Measurements from ENCODE around the gene ADGRG3.
"Not testable (repeated sequence)": the region's sequence is repeated elsewhere in the genome, so short reads cannot be mapped to it uniquely, and the experiment has no call there.

Gene ADGRG3

GRCh38 chr16:57723170-57723569 is 55.1 kb downstream of the ADGRG3 start:
- no peak for DNase-seq

DNA sequence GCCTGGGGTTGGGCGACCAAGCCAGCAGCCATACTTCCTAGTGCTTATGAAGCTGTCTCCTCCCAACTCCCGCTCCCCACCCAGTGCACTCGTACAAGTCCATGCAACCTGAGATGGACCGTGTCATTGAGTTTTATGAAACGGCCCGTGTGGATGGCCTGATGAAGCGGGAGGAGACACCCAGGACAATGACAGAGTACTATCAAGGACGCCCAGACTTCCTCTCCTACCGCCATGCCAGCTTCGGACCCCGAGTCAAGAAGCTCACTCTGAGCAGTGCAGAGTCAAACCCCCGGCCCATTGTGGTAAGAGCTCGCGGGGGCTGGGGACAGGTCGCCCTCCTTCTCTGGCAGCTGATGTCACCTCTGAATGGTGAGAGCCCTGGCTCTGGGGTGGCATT is 56.4 kb downstream of the ADGRG3 start:
- no peak for DNase-seq

- no peak for DNase-seq
These were observed 57.0 kb downstream of the ADGRG3 start for GRCh38 chr16:57725151-57725550.

DNA sequence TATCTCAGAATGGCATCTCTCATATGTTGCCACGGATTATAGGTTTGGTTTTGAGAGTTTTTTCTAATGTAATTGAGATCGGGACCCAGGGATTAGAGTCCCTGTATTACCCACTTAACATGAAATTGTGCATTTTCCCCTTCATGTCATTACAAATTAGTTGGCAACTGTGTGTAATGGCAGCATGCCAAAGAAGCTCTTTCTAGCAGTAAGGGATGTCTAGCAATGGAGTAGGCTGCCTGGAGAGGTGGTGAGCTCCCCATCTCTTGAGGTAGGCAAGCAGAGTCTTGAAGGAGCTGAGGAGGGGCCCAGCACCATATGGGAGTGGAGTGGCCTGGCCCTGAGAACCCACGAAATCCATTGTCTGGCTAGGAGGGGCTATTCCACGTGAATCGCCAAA is 57.4 kb downstream of the ADGRG3 start:
- DNase-seq, result no peak

- no peak for DNase-seq
These were observed 57.9 kb downstream of the ADGRG3 start for GRCh38 chr16:57725976-57726375.

GRCh38 chr16:57726433-57726947 is 58.4 kb downstream of the ADGRG3 start:
- no peak for DNase-seq

- no peak for DNase-seq
These were observed 59.5 kb downstream of the ADGRG3 start for GRCh38 chr16:57727610-57728009.

DNA sequence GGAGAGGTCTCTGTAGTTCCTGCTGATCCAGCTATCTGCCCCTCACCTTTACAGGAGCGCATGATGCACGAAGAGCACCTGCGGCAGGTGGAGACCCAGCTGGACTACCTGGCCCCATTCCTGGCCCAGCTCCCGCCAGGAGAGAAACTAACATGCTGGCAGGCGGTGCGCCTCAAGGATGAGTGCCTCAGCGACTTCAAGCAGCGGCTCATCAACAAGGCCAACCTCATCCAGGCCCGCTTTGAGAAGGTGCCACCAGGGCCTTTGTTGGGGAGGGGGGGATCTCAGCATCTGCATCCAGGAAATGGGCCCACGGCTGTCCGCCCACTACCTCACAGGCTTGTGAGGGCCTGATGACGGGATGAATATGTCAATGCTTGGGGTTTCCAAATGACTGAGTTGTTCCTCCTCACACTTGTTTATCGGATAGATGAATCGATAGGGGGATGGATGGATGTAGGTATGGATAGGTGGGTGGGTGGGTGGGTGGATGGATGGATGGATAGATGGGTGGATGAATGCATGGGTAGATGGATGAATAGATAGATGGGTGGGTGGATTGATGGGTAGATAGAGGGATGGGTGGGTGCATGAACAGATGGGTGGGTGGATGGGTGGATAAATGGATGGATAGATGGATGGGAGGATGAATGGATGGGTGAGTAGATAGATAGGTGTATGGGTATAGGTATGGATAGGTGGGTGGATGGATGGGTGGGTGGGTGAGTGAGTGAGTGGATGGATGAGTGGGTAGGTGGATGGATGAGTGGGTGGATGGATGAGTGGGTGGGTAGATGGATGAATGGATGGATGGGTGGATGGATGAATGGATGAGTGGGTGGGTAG is 60.5 kb downstream of the ADGRG3 start:
- DNase-seq, result no peak

DNA sequence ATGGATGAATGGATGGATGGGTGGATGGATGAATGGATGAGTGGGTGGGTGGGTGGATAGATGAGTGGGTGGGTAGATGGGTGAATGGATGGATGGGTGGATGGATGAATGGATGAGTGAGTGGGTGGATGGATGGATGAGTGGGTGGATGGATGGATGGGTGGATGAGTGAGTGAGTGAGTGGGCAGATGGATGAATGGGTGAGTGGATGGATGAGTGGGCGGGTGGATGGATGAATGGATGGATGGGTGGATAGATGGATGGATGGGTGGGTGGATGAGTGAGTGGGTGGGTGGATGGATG is 61.0 kb downstream of the ADGRG3 start:
- no peak for DNase-seq

DNA sequence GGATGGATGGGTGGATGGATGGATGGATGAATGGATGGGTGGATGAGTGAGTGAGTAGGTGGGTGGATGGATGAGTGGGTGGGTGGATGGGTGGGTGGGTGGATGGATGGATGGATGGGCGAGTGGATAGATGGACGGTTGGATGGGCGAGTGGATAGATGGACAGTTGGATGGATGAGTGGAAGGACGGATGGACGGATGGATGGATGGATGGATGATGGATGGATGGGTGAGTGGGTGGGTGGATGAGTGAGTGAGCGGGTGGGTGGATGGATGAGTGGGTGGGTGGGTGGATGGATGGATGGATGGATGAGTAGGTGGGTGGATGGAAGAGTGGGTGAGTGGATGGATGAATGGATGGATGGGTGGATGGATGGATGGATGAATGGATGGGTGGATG is 61.7 kb downstream of the ADGRG3 start:
- DNase-seq, result not testable (repeated sequence)

DNA sequence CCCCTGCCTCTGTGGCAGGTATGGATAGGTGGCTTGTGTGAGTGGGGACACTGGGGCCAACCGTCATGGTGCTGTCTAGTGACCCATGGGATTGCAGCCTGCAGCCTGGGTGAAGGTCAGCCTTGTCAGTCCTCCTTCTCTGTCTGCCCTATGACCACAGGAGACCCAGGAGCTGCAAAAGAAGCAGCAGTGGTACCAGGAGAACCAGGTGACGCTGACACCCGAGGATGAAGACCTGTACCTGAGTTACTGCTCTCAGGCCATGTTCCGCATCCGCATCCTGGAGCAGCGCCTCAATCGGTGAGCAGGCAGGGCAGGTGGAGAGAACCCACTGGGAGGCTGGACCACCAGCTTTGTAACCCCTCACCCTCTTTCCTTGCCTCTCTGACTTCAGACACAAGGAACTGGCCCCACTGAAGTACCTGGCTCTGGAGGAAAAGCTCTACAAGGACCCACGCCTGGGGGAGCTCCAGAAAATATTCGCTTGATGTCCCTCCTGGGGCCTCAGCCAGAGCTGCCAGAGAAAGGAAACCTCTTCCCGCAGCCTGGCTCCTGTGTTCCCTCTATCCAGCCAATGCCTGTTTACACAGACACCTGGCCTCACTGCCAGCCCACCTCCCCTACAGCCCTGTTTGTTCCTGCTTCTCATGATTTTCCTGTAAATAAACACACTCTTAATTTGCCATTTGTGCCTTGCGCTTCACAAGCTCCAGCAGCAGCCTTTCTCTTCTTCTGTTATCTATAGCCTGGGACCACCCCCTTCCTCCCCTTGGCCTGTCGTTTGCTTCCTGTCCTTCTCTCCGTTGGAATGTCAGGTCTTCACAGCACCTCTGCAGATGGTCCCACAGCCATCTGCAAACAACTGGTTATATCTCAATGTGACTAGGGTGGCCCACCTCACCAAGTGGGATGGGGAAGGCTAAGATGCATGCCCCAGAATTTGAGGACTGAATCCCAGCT is 62.9 kb downstream of the ADGRG3 start:
- DNase-seq, result no peak

DNA sequence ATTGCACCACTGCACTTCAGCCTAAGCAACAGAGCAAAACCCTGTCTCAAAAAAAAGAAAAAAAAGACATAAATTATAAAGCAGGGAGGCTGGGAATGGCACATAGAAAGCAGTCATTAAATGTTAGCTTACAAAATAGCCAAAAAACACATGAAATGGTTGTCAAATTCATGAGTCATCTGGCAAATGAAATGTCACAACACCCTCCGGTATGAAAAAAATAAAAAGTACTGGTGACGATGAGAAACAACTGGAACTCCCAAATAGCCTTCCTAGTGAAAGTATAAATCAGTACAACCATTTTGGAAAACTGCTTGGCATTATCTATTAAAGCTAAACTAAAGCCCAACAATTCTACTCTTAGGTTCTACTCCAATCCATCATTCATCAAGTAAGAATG is 63.9 kb downstream of the ADGRG3 start:
- no peak for DNase-seq

DNA sequence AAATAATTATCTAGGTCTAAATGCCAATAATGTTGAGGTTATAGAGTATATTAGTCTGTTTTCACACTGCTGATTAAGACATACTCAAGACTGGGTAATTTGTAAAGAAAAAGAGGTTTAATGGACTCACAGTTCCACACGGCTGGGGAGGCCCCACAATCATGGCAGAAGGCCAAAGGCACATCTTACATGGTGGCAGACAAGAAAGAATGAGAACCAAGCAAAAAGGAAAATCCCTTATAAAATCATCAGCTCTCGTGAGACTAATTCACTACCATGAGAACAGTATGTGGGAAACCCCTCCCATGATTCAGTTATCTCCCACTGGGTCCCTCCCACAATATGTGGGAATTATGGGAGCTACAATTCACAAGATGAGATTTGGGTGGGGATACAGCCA is 64.6 kb downstream of the ADGRG3 start:
- DNase-seq, result no peak

DNA sequence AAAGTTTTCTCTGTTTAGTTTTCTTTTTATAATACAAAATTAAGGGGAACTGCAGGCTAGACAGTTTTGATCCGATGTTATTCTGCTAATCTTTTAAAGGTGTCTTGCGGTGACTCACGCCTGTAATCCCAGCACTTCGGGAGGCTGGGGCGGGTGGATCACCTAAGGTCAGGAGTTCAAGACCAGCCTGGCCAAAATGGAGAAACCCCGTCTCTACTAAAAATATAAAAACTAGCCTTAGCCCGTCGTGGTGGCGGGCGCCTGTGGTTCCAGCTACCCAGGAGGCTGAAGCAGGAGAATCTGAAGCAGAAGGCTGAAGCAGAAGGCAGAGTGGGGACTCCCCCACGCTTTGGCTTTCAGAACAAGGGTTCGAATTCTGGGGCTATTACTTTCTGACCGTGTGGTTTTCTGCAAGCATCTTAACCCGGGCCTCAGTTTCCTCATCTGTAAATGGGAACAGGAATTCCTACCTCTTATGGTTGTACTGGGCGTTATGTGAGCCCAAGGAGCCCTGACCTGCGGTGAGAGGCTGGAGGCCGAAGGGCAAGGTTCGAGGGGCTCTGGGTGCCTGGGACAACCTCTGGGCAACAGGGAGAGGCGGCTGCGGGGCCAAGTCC is 66.3 kb downstream of the ADGRG3 start:
- DNase-seq, result no peak

- DNase-seq, result peak; percentile 98
These were observed 67.0 kb downstream of the ADGRG3 start for GRCh38 chr16:57734925-57735754.

- DNase-seq, result peak in 1 of 2 donors; percentile 15
These were observed 67.8 kb downstream of the ADGRG3 start, which contains the start of gene KATNB1 for GRCh38 chr16:57735755-57736418. TSS of gene KATNB1 (plus strand) at chr16:57735770. CDS start at chr16:57737244, 1,474 bp downstream.

- peak; percentile 53 to 59 for DNase-seq
These were observed 68.6 kb downstream of the ADGRG3 start for GRCh38 chr16:57736419-57737351.

DNA sequence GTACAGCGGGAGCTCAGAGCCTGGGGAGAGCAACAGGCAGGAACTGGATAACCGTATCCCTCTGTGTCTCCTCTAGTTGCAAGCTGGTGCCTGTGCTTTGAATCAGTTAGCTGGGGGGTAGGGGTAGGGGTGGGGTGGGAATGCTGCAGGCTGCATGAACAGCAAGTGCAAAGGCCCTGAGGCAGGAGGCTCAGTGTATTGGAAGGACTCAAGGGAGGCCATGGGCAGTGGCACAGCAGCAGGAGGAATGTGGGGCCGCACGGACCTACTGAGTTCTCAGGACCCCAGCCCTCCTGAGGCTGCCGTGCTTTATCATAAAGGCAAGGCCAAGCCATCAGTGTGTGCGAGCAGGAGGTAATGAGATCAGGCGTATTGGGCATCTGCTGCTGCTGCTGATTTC is 70.7 kb downstream of the ADGRG3 start:
- no peak for DNase-seq
